ENCODE data around the gene ZNF583. TPM values are rescaled to one million over a fixed set of nuclear protein-coding genes. Genes with fewer than 3 reads are reported as not detected.

The ZNF583 gene
- total and polyA plus RNA-seq, 2 of the 8 experiments (the other 6 are each of a cell fraction or from before 2014, with no cell fraction given): 0.48 to 2.8 TPM

- no peak overlapping the region for H3K56ac ChIP-seq (replicated peaks; ENCODE audit: insufficient read length, low read depth, low read length)
- no peak for TF ChIP-seq GABPA (IDR thresholded peaks at IDR 0.05; ENCODE audit: borderline replicate concordance, insufficient read depth, low read length)
- TF ChIP-seq ZNF274 (IDR thresholded peaks at IDR 0.05; ENCODE audit: borderline replicate concordance, extremely low read depth, low read length): peak; percentile 96
- ChIA-PET POLR2A (ENCODE audit: partially characterized antibody) (no interaction called here), CTCF (ENCODE audit: partially characterized antibody) (no interaction called here)
- no peak overlapping the region for H4K8ac ChIP-seq (ENCODE audit: extremely low read depth, insufficient read depth, low read length)
- 73% methylated on average over 1 of the region's 1 CpG; no CpG with 5 or more reads in 1 of the 2 experiments for whole genome bisulfite sequencing, 2 experiments (ENCODE audit: extremely low coverage in 1 of 2, insufficient coverage in 1 of 2, insufficient read length in 1 of 2, insufficient replicate concordance in 2 of 2, low coverage in 1 of 2, low lambda C conversion rate in 2 of 2, missing lambda C conversion rate in 1 of 2)
- FAIRE-seq (no peak), DNase-seq (ENCODE audit: low read depth in 1 of 2, low spot score in 2 of 2) (no peak)
- H3K23me2 ChIP-seq (ENCODE audit: low read depth, low read length): no peaks in the 10 kb centered on the region
- no peak overlapping the region for H2BK20ac ChIP-seq (ENCODE audit: low read length)
- no peak overlapping the region for H3K18ac ChIP-seq (ENCODE audit: extremely low read depth, low read length)
- H3K23ac ChIP-seq (ENCODE audit: insufficient read length): no peak overlapping the region
- H2BK15ac ChIP-seq (ENCODE audit: low read length): no peak overlapping the region
- no peak overlapping the region for H3K9ac ChIP-seq (replicated peaks in 1 of 4; ENCODE audit: extremely low read depth in 1 of 4, low read depth in 3 of 4, low read length in 3 of 4)
- no peak overlapping the region for H4K91ac ChIP-seq (replicated peaks; ENCODE audit: insufficient read length, low read length)
- H3K36me3 ChIP-seq (ENCODE audit: control insufficient read depth in 2 of 4, insufficient read depth in 4 of 4, low read length in 3 of 4): peaks cover 0 to 14% (median 6%) of the 10 kb centered on the region in 4 experiments; a peak in 4 of 8 replicates
- no peak overlapping the region for H3K4me3 ChIP-seq (ENCODE audit: extremely low read depth in 1 of 4, insufficient read depth in 2 of 4, low read depth in 3 of 4, low read length in 4 of 4)
- no peaks in the 10 kb centered on the region for H3K79me1 ChIP-seq (ENCODE audit: low read depth, low read length)
- H2AFZ ChIP-seq (ENCODE audit: low read length): no peak overlapping the region
- H3K79me2 ChIP-seq (ENCODE audit: control insufficient read depth in 1 of 2, insufficient read depth in 2 of 2, low read length in 2 of 2): no peaks in the 10 kb centered on the region
- H3K27ac ChIP-seq (ENCODE audit: low read depth, low read length): no peak overlapping the region
- no peaks in the 10 kb centered on the region for H3K27me3 ChIP-seq (replicated peaks in 1 of 4; ENCODE audit: control insufficient read depth in 3 of 4, extremely low read depth in 1 of 4, insufficient read depth in 3 of 4, low read length in 3 of 4)
- no peak overlapping the region for H4K5ac ChIP-seq (ENCODE audit: insufficient read length, low read depth, low read length)
- H3K4me2 ChIP-seq (ENCODE audit: insufficient read depth in 1 of 2, low read depth in 2 of 2, low read length in 2 of 2): no peak overlapping the region
- H2BK12ac ChIP-seq (ENCODE audit: low read depth, low read length): no peak overlapping the region
- no peak overlapping the region for H2BK120ac ChIP-seq (replicated peaks; ENCODE audit: low read depth, low read length)
- H3K4me1 ChIP-seq (replicated peaks in 1 of 4; ENCODE audit: control insufficient read depth in 3 of 4, insufficient read depth in 4 of 4, low read length in 3 of 4): no peaks in the 10 kb centered on the region
- H2BK5ac ChIP-seq (ENCODE audit: low read depth, low read length): no peak overlapping the region
- H2AK5ac ChIP-seq (ENCODE audit: low read depth, low read length): no peak overlapping the region
- peaks cover 57 to 64% of the 10 kb centered on the region in 2 experiments for H3K9me3 ChIP-seq (ENCODE audit: insufficient read depth in 2 of 2, low read depth in 1 of 2, low read length in 1 of 2)
- no peak overlapping the region for H3K14ac ChIP-seq (ENCODE audit: insufficient read length)
- no peaks in the 10 kb centered on the region for H4K20me1 ChIP-seq (replicated peaks in 1 of 2; ENCODE audit: control insufficient read depth in 1 of 2, insufficient read depth in 2 of 2, low read length in 2 of 2)
- H3K4ac ChIP-seq (replicated peaks; ENCODE audit: insufficient read length, low read depth, low read length): no peak overlapping the region
Observed at GRCh38 chr19:56423985-56424353, 19.8 kb downstream of the ZNF583 start.

All from H1 (cell line).